ENCODE measurements around the gene CPM.

CPM gene

GRCh38 chr12:68839183-68840147 is 93.5 kb downstream of the CPM start:
- no peak for ATAC-seq
- TF ChIP-seq CSRNP3 (CRISPR knock-in tag; IDR thresholded peaks at IDR 0.05) = no peak
- TF ChIP-seq PATZ1 (CRISPR knock-in tag; IDR thresholded peaks at IDR 0.05; ENCODE audit: borderline replicate concordance) = no peak
- TF ChIP-seq ZNF565 (CRISPR knock-in tag; conservative IDR thresholded peaks at IDR 0.05; ENCODE audit: low read depth) = no peak
- TF ChIP-seq ZFP30 (CRISPR knock-in tag; IDR thresholded peaks at IDR 0.05) = no peak
- no peak for TF ChIP-seq OSR1 (CRISPR knock-in tag; IDR thresholded peaks at IDR 0.05)
- TF ChIP-seq CSDC2 (CRISPR knock-in tag; IDR thresholded peaks at IDR 0.05) = no peak
- no peak for TF ChIP-seq BACH2 (CRISPR knock-in tag; IDR thresholded peaks at IDR 0.05; ENCODE audit: borderline replicate concordance)
- no peak for TF ChIP-seq SNAI2 (CRISPR knock-in tag; IDR thresholded peaks at IDR 0.05)
- TF ChIP-seq POU6F1 (CRISPR knock-in tag; IDR thresholded peaks at IDR 0.05; ENCODE audit: borderline replicate concordance, low read depth) = no peak
- no peak for TF ChIP-seq PPARA (CRISPR knock-in tag; IDR thresholded peaks at IDR 0.05; ENCODE audit: borderline replicate concordance)
- no peak for TF ChIP-seq ZC3H10 (CRISPR knock-in tag; IDR thresholded peaks at IDR 0.05)
- no peak for TF ChIP-seq TOX (CRISPR knock-in tag; IDR thresholded peaks at IDR 0.05; ENCODE audit: borderline replicate concordance)
- TF ChIP-seq ZNF70 (CRISPR knock-in tag; IDR thresholded peaks at IDR 0.05) = no peak
- TF ChIP-seq RARB (CRISPR knock-in tag; IDR thresholded peaks at IDR 0.05) = no peak
- TF ChIP-seq ZNF8 (CRISPR knock-in tag; IDR thresholded peaks at IDR 0.05) = no peak
- no peak for TF ChIP-seq CREB5 (CRISPR knock-in tag; IDR thresholded peaks at IDR 0.05; ENCODE audit: low read depth)

GRCh38 chr12:68838046-68838886 is 94.7 kb downstream of the CPM start:
- no peak for ATAC-seq
- TF ChIP-seq ZC3H10 (CRISPR knock-in tag; IDR thresholded peaks at IDR 0.05) (no peak), CREB5 (CRISPR knock-in tag; IDR thresholded peaks at IDR 0.05; ENCODE audit: low read depth) (no peak)

GRCh38 chr12:68837215-68837614 is 95.8 kb downstream of the CPM start:
- no peak for TF ChIP-seq PPARA (CRISPR knock-in tag; IDR thresholded peaks at IDR 0.05; ENCODE audit: borderline replicate concordance)
- no peak for TF ChIP-seq SNAI2 (CRISPR knock-in tag; IDR thresholded peaks at IDR 0.05)
- no peak for TF ChIP-seq ARNTL (CRISPR knock-in tag; IDR thresholded peaks at IDR 0.05; ENCODE audit: borderline replicate concordance, low read depth)
- TF ChIP-seq OSR1 (CRISPR knock-in tag; IDR thresholded peaks at IDR 0.05) = no peak
- no peak for TF ChIP-seq CSRNP3 (CRISPR knock-in tag; IDR thresholded peaks at IDR 0.05)
- TF ChIP-seq BACH2 (CRISPR knock-in tag; IDR thresholded peaks at IDR 0.05; ENCODE audit: borderline replicate concordance) = no peak
- no peak for TF ChIP-seq ZNF8 (CRISPR knock-in tag; IDR thresholded peaks at IDR 0.05)
- TF ChIP-seq CSDC2 (CRISPR knock-in tag; IDR thresholded peaks at IDR 0.05) = no peak
- no peak for TF ChIP-seq ZC3H10 (CRISPR knock-in tag; IDR thresholded peaks at IDR 0.05)
- no peak for TF ChIP-seq TCF4 (CRISPR knock-in tag; IDR thresholded peaks at IDR 0.05; ENCODE audit: borderline replicate concordance)
- no peak for TF ChIP-seq ZFP30 (CRISPR knock-in tag; IDR thresholded peaks at IDR 0.05)
- TF ChIP-seq RARB (CRISPR knock-in tag; IDR thresholded peaks at IDR 0.05) = no peak
- no peak for TF ChIP-seq ZNF70 (CRISPR knock-in tag; IDR thresholded peaks at IDR 0.05)
- no peak for TF ChIP-seq CREB5 (CRISPR knock-in tag; IDR thresholded peaks at IDR 0.05; ENCODE audit: low read depth)
- TF ChIP-seq PATZ1 (CRISPR knock-in tag; IDR thresholded peaks at IDR 0.05; ENCODE audit: borderline replicate concordance) = no peak
- TF ChIP-seq ZNF565 (CRISPR knock-in tag; conservative IDR thresholded peaks at IDR 0.05; ENCODE audit: low read depth) = no peak
- ATAC-seq = no peak
